ENCODE results near the gene UBC.
A peak's percentile ranks its signal among the peaks of the same experiment; 100 is the strongest.

Gene UBC

DNA sequence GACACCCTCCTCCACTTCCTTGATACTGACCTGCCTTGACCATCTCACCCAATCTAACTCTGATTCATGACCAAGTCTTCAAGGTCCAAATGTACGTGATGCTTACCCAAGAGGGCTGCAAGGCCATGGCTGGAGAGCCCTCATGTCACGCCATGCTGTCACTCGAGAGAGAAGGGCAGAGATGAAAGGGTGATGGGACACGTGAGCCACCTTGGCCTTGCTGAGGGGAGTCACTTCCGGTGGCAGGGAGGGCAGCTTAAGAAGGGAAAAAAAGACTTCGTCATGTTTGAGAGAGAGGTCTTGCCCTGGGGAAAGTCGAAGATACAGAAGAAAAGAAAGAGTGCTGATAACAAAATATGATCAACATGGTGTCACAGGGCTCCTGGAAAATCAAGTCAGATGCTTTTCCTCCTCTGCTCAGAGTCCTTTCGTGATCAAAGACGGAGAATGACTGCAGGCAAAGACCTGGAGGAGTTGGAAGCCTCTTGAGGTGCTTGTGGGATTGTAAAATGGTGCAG, 47.5 kb downstream of the UBC start:
- no peak overlapping the region for H3K4me3 ChIP-seq (replicated peaks; ENCODE audit: low read depth, low read length)
- DNase-seq (ENCODE audit: low read depth): no peak
- TF ChIP-seq, protein P1, sequence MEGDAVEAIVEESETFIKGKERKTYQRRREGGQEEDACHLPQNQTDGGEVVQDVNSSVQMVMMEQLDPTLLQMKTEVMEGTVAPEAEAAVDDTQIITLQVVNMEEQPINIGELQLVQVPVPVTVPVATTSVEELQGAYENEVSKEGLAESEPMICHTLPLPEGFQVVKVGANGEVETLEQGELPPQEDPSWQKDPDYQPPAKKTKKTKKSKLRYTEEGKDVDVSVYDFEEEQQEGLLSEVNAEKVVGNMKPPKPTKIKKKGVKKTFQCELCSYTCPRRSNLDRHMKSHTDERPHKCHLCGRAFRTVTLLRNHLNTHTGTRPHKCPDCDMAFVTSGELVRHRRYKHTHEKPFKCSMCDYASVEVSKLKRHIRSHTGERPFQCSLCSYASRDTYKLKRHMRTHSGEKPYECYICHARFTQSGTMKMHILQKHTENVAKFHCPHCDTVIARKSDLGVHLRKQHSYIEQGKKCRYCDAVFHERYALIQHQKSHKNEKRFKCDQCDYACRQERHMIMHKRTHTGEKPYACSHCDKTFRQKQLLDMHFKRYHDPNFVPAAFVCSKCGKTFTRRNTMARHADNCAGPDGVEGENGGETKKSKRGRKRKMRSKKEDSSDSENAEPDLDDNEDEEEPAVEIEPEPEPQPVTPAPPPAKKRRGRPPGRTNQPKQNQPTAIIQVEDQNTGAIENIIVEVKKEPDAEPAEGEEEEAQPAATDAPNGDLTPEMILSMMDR (IDR thresholded peaks at IDR 0.05; ENCODE audit: low read length, missing control alignments): no peak

DNA sequence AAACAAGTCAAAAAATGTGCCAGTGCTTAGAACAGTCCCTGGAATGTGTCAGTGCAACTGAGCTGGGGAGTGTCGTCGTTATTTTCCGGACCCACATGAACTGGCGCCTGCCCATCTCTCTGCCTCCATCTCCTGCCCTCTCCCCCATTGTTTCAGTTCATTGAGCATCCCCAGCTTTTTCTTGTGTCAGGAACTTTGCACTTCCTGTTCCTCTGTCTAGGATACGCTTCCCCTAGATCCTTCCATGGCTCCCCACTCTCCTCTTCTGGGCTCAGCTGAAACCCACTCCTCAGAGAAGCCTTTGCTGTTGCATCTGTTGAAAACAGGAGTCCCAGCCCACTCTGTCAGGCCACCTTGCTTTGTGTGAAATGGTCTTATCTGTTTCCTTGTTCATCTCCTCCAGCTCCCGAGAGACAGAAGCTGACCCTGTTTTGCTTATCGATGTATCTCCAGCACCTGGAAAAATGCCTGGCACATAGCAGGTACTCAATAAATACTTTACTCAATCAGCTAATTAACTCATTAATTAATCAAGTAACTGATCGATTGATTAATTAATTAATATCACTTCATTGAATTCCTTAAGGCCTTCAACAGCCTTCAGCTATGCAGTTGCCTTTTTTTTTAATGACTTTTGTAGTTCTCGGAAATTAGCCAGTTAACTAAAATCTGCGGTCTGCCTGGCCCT, 48.1 kb downstream of the UBC start:
- H3K4me3 ChIP-seq (replicated peaks; ENCODE audit: low read depth, low read length): no peak overlapping the region
- no peak for DNase-seq (ENCODE audit: low read depth)
- TF ChIP-seq, protein P1 (IDR thresholded peaks at IDR 0.05; ENCODE audit: low read length, missing control alignments): no peak

GRCh38 chr12:124865728-124866127, 48.7 kb downstream of the UBC start:
- TF ChIP-seq, protein P1 (IDR thresholded peaks at IDR 0.05; ENCODE audit: low read length, missing control alignments): no peak
- DNase-seq (ENCODE audit: low read depth): no peak
- H3K4me3 ChIP-seq (replicated peaks; ENCODE audit: low read depth, low read length): no peak overlapping the region

DNA sequence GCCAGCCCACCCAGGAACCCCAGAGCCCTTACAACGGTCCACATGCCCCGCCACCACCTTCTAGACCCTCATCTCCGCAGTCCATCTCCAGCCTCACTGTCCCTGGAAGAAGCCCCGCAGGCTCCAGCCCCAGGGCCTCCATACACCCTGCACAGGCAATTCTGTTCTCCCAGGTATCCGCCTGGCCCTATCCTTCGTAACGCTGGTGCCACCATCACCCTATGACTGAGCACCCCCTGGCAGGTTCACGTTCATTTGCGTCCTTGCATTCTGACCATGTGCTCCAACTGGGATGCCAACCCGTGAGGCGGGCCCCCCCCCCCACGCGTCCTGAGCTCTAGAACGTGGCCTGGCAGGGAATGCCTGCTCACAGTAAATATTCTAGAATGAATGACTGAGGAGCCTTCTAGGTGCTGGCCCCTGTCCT, 50.1 kb downstream of the UBC start:
- TF ChIP-seq, protein P1 (IDR thresholded peaks at IDR 0.05; ENCODE audit: low read length, missing control alignments): no peak
- no peak for DNase-seq (ENCODE audit: low read depth)
- H3K4me3 ChIP-seq (replicated peaks; ENCODE audit: low read depth, low read length): no peak overlapping the region

GRCh38 chr12:124863416-124864325, 50.8 kb downstream of the UBC start, which contains the start of gene SCARB1:
Gene SCARB1, minus strand, starts transcription at chr12:124863864. Its CDS starts 144 bp downstream, at chr12:124863720.
- H3K4me3 ChIP-seq (replicated peaks; ENCODE audit: low read depth, low read length): peak within 1 kb of the TSS; percentile 62
- DNase-seq (ENCODE audit: low read depth): peak; percentile 78
- TF ChIP-seq, protein P1 (IDR thresholded peaks at IDR 0.05; ENCODE audit: low read length, missing control alignments): no peak

- peak overlapping the region; percentile 62 for H3K4me3 ChIP-seq (replicated peaks; ENCODE audit: low read depth, low read length)
- TF ChIP-seq, protein P1 (IDR thresholded peaks at IDR 0.05; ENCODE audit: low read length, missing control alignments): no peak
- peak; percentile 21 for DNase-seq (ENCODE audit: low read depth)
Measured at GRCh38 chr12:124862768-124863415, 51.6 kb downstream of the UBC start.

Measured in fibroblast of pulmonary artery (primary cell).